ENCODE data around the gene CTDSP2. TPM values are rescaled to one million over a fixed set of nuclear protein-coding genes. Genes with fewer than 3 reads are reported as not detected.

CTDSP2 gene
- total and polyA plus RNA-seq, 10 of the 15 experiments (the other 5 are each of a cell fraction or from before 2014, with no cell fraction given): 17.3 to 98.2 (median 54.1) TPM

- Histone ChIP-seq H3K79me2 (ENCODE audit: control insufficient read depth, insufficient read depth, low read length) (peaks cover 78% of the 10 kb centered on the region), H3K4me3 (peak overlapping the region; percentile 46), H4K20me1 (ENCODE audit: control insufficient read depth, insufficient read depth) (peaks cover 2% of the 10 kb centered on the region), H3K4me2 (ENCODE audit: control insufficient read depth, insufficient read depth) (peak overlapping the region; percentile 51), H2AFZ (ENCODE audit: control insufficient read depth, low read depth, low read length) (no peak overlapping the region), H3K36me3 (ENCODE audit: control insufficient read depth in 2 of 2, insufficient read depth in 2 of 2, low read length in 1 of 2) (no peaks in the 10 kb centered on the region), H3K27ac (ENCODE audit: control insufficient read depth, insufficient read depth) (peak overlapping the region; percentile 75), H3K9ac (ENCODE audit: control insufficient read depth, insufficient read depth, low read length) (peak overlapping the region; percentile 52), H3K27me3 (replicated peaks in 1 of 2; ENCODE audit: control insufficient read depth in 2 of 2, insufficient read depth in 2 of 2, low read length in 1 of 2) (no peaks in the 10 kb centered on the region), H3K9me3 (replicated peaks; ENCODE audit: control insufficient read depth, insufficient read depth, low read length) (no peaks in the 10 kb centered on the region), H3K4me1 (ENCODE audit: control insufficient read depth, insufficient read depth, low read length) (peaks cover 89% of the 10 kb centered on the region)
- CTCF ChIA-PET: interaction anchor here (0.9 to 8.4 kb wide), 7 partner anchors 10 to 79 kb away, joined by 3 to 226 read pairs (median 10); partner anchors contain the start of genes CTDSP2 and TSFM
- WGBS (ENCODE audit: insufficient coverage, insufficient replicate concordance, low lambda C conversion rate, missing lambda C conversion rate): 68% methylated on average over 9 of the region's 9 CpGs
- in situ Hi-C loops (cut with MboI) (no loop called here), intact Hi-C loops (cut with micrococcal nuclease; ENCODE audit: unreplicated experiment) (no loop called here)
- ATAC-seq: no peak
- SMC1A ChIA-PET (ENCODE audit: uncharacterized antibody, unreplicated experiment): interaction anchor here (0.7 to 17.6 kb wide), 13 partner anchors 8 to 98 kb away, joined by 3 to 416 read pairs (median 3); partner anchors contain the start of gene TSFM
- POLR2A ChIA-PET: interaction anchor here (1.1 to 8.1 kb wide), 4 partner anchors 10 to 105 kb away, joined by 3 to 112 read pairs (median 15); partner anchors contain the start of genes ATP23, CTDSP2, EEF1AKMT3 and METTL1
- no TSS peak for BruUV-seq (replicated peaks)
- FAIRE-seq: no peak
- RAD21 ChIA-PET (ENCODE audit: unreplicated experiment): interaction anchor here (0.6 to 8.5 kb wide), 5 partner anchors 10 to 626 kb away, joined by 3 to 273 read pairs (median 3); partner anchors contain the start of gene CTDSP2
- TF ChIP-seq E2F4 (IDR thresholded peaks at IDR 0.05; ENCODE audit: low read depth, low read length): no peak
- TF ChIP-seq MEF2B (IDR thresholded peaks at IDR 0.05; ENCODE audit: partially characterized antibody, poor library complexity, severe bottlenecking): no peak
- no peak for TF ChIP-seq SREBF1 (IDR thresholded peaks at IDR 0.05; ENCODE audit: low read length)
- no peak for TF ChIP-seq SRF (IDR thresholded peaks at IDR 0.05; ENCODE audit: low read depth in 2 of 2, low read length in 2 of 2)
- no peak for TF ChIP-seq MLLT1 (IDR thresholded peaks at IDR 0.05)
- TF ChIP-seq ZBTB33 (IDR thresholded peaks at IDR 0.05): no peak
- TF ChIP-seq MYC (IDR thresholded peaks at IDR 0.05; ENCODE audit: insufficient read depth, insufficient read length, insufficient replicate concordance, low read length, severe bottlenecking): no peak
- TF ChIP-seq E4F1 (IDR thresholded peaks at IDR 0.05; ENCODE audit: borderline replicate concordance, partially characterized antibody): no peak
- TF ChIP-seq E2F8 (IDR thresholded peaks at IDR 0.05; ENCODE audit: low read depth, partially characterized antibody): no peak
- DNase-seq (ENCODE audit: low read depth, low spot score): no peak
These were observed 10.9 kb downstream of the CTDSP2 start for GRCh38 chr12:57835366-57836288.
